ENCODE data around the gene CHDH. TPM values are rescaled to one million over a fixed set of nuclear protein-coding genes. Genes with fewer than 3 reads are reported as not detected.

Gene CHDH
- total RNA-seq, 2 experiments from 2014 or later, result 0.05 to 0.21 TPM

- Mint-ChIP-seq H3K4me3 (no peak overlapping the region), H3K36me3 (ENCODE audit: low read depth) (no peaks in the 10 kb centered on the region), H3K4me1 (ENCODE audit: low read depth) (no peaks in the 10 kb centered on the region), H3K27ac (no peak overlapping the region), H3K9me3 (ENCODE audit: insufficient read depth) (no peaks in the 10 kb centered on the region), H3K27me3 (ENCODE audit: low read depth) (no peaks in the 10 kb centered on the region)
- ChIA-PET CTCF (no interaction called here), POLR2A (no interaction called here)
- ATAC-seq (no peak), DNase-seq (no peak)
Measured at GRCh38 chr3:53809764-53810400, 36.3 kb downstream of the CHDH start.

- Mint-ChIP-seq H3K27me3 (ENCODE audit: low read depth) (no peaks in the 10 kb centered on the region), H3K4me3 (no peak overlapping the region), H3K36me3 (ENCODE audit: low read depth) (no peaks in the 10 kb centered on the region), H3K27ac (no peak overlapping the region), H3K4me1 (ENCODE audit: low read depth) (no peaks in the 10 kb centered on the region), H3K9me3 (ENCODE audit: insufficient read depth) (no peaks in the 10 kb centered on the region)
- ATAC-seq, result no peak
- POLR2A ChIA-PET, result no interaction called here
- CTCF ChIA-PET, result no interaction called here
- no peak for DNase-seq
Measured at GRCh38 chr3:53809267-53809666, 37.0 kb downstream of the CHDH start.

- ATAC-seq (no peak), DNase-seq (no peak)
- POLR2A ChIA-PET, result no interaction called here
- Mint-ChIP-seq H3K4me1 (ENCODE audit: low read depth) (no peaks in the 10 kb centered on the region), H3K9me3 (ENCODE audit: insufficient read depth) (no peaks in the 10 kb centered on the region), H3K27ac (no peak overlapping the region), H3K36me3 (ENCODE audit: low read depth) (no peaks in the 10 kb centered on the region), H3K27me3 (ENCODE audit: low read depth) (no peaks in the 10 kb centered on the region), H3K4me3 (no peak overlapping the region)
- CTCF ChIA-PET, result no interaction called here
Measured at GRCh38 chr3:53808496-53808895, 37.7 kb downstream of the CHDH start.

GRCh38 chr3:53807117-53807810 lies 39.0 kb downstream of the CHDH start:
- ATAC-seq (no peak), DNase-seq (no peak)
- H3K4me1 Mint-ChIP-seq (ENCODE audit: low read depth), result no peaks in the 10 kb centered on the region
- H3K9me3 Mint-ChIP-seq (ENCODE audit: insufficient read depth), result no peaks in the 10 kb centered on the region
- no peak overlapping the region for H3K27ac Mint-ChIP-seq
- H3K36me3 Mint-ChIP-seq (ENCODE audit: low read depth), result no peaks in the 10 kb centered on the region
- POLR2A ChIA-PET, result no interaction called here
- no peak overlapping the region for H3K4me3 Mint-ChIP-seq
- CTCF ChIA-PET, result no interaction called here
- no peaks in the 10 kb centered on the region for H3K27me3 Mint-ChIP-seq (ENCODE audit: low read depth)

- no peak overlapping the region for H3K4me3 Mint-ChIP-seq
- H3K9me3 Mint-ChIP-seq (ENCODE audit: insufficient read depth), result no peaks in the 10 kb centered on the region
- no peaks in the 10 kb centered on the region for H3K27me3 Mint-ChIP-seq (ENCODE audit: low read depth)
- no peaks in the 10 kb centered on the region for H3K4me1 Mint-ChIP-seq (ENCODE audit: low read depth)
- H3K36me3 Mint-ChIP-seq (ENCODE audit: low read depth), result no peaks in the 10 kb centered on the region
- ChIA-PET POLR2A (no interaction called here), CTCF (no interaction called here)
- ATAC-seq (no peak), DNase-seq (no peak)
- H3K27ac Mint-ChIP-seq, result no peak overlapping the region
Measured at GRCh38 chr3:53806182-53807116, 39.8 kb downstream of the CHDH start.

- DNase-seq, result no peak
Measured at GRCh38 chr3:53805463-53806159, 40.6 kb downstream of the CHDH start.

GRCh38 chr3:53804697-53805462 lies 41.3 kb downstream of the CHDH start:
- Mint-ChIP-seq H3K9me3 (ENCODE audit: insufficient read depth) (no peaks in the 10 kb centered on the region), H3K27ac (no peak overlapping the region), H3K4me3 (no peak overlapping the region), H3K27me3 (ENCODE audit: low read depth) (no peaks in the 10 kb centered on the region), H3K36me3 (ENCODE audit: low read depth) (no peaks in the 10 kb centered on the region), H3K4me1 (ENCODE audit: low read depth) (no peaks in the 10 kb centered on the region)
- DNase-seq (no peak), ATAC-seq (no peak)
- ChIA-PET CTCF (no interaction called here), POLR2A (no interaction called here)

More at GRCh38 chr3:53805463-53806159, 40.6 kb downstream of the CHDH start:
- H3K27ac Mint-ChIP-seq, result no peak overlapping the region
- ChIA-PET POLR2A (no interaction called here), CTCF (no interaction called here)
- no peak for ATAC-seq
- H3K4me1 Mint-ChIP-seq (ENCODE audit: low read depth), result no peaks in the 10 kb centered on the region
- no peaks in the 10 kb centered on the region for H3K9me3 Mint-ChIP-seq (ENCODE audit: insufficient read depth)
- no peaks in the 10 kb centered on the region for H3K27me3 Mint-ChIP-seq (ENCODE audit: low read depth)
- no peaks in the 10 kb centered on the region for H3K36me3 Mint-ChIP-seq (ENCODE audit: low read depth)
- no peak overlapping the region for H3K4me3 Mint-ChIP-seq

GRCh38 chr3:53803816-53804695 lies 42.2 kb downstream of the CHDH start:
- no peak overlapping the region for H3K4me3 Mint-ChIP-seq
- ChIA-PET POLR2A (no interaction called here), CTCF (no interaction called here)
- ATAC-seq (no peak), DNase-seq (no peak)
- H3K36me3 Mint-ChIP-seq (ENCODE audit: low read depth), result no peaks in the 10 kb centered on the region
- no peaks in the 10 kb centered on the region for H3K27me3 Mint-ChIP-seq (ENCODE audit: low read depth)
- H3K27ac Mint-ChIP-seq, result no peak overlapping the region
- no peaks in the 10 kb centered on the region for H3K9me3 Mint-ChIP-seq (ENCODE audit: insufficient read depth)
- no peaks in the 10 kb centered on the region for H3K4me1 Mint-ChIP-seq (ENCODE audit: low read depth)

GRCh38 chr3:53803124-53803815 lies 42.9 kb downstream of the CHDH start:
- no peaks in the 10 kb centered on the region for H3K36me3 Mint-ChIP-seq (ENCODE audit: low read depth)
- no peaks in the 10 kb centered on the region for H3K4me1 Mint-ChIP-seq (ENCODE audit: low read depth)
- ATAC-seq, result no peak
- CTCF ChIA-PET, result no interaction called here
- no peak overlapping the region for H3K4me3 Mint-ChIP-seq
- no peak for DNase-seq
- H3K9me3 Mint-ChIP-seq (ENCODE audit: insufficient read depth), result no peaks in the 10 kb centered on the region
- H3K27ac Mint-ChIP-seq, result no peak overlapping the region
- peaks cover 2% of the 10 kb centered on the region for H3K27me3 Mint-ChIP-seq (ENCODE audit: low read depth)
- POLR2A ChIA-PET, result no interaction called here

- Mint-ChIP-seq H3K36me3 (ENCODE audit: low read depth) (no peaks in the 10 kb centered on the region), H3K4me3 (no peak overlapping the region), H3K27ac (no peak overlapping the region), H3K27me3 (ENCODE audit: low read depth) (peaks cover 7% of the 10 kb centered on the region), H3K9me3 (ENCODE audit: insufficient read depth) (no peaks in the 10 kb centered on the region), H3K4me1 (ENCODE audit: low read depth) (no peaks in the 10 kb centered on the region)
- ChIA-PET POLR2A (no interaction called here), CTCF (no interaction called here)
- DNase-seq (no peak), ATAC-seq (no peak)
Measured at GRCh38 chr3:53802256-53802880, 43.9 kb downstream of the CHDH start.

Data from activated CD8-positive, alpha-beta T cell treated with anti-CD3 and anti-CD28 coated beads, Interleukin-2, amount 10 ng/mL, durations not matched to agents 7 days and 5 days (primary cell).